Lung (tissue), 12 donors: ENCODE results near the gene PHAF1. TPM values are rescaled to one million over a fixed set of nuclear protein-coding genes. Genes with fewer than 3 reads are reported as not detected.

Source experiments
- ATAC-seq: fragments of 200-7000 bp; cut with Tn5 transposase; one replicate; pipeline ENCODE4 v1.9.1; 2020; ENCODE audit warnings: moderate number of reproducible peaks; ENCODE audit not compliant: insufficient read depth, low FRiP score
- DNase-seq, 3 donors: peaks; one replicate each; pipeline ENCODE4 v3.0.0-alpha.2; 2013 to 2017
- H3K27ac ChIP-seq, 2 donors: one replicate each; pipeline ENCODE4 v1.5.1; 2013; ENCODE audit warnings: mild to moderate bottlenecking in 2 of 2, moderate library complexity in 2 of 2, control low read depth in 1 of 2, inconsistent platforms in 1 of 2, low read depth in 1 of 2, low read length in 1 of 2
- H3K27me3 ChIP-seq, 3 donors: one replicate each; pipeline ENCODE4 v1.5.1; 2013; ENCODE audit warnings: low read length in 2 of 3; ENCODE audit not compliant: control insufficient read depth in 3 of 3, insufficient read depth in 3 of 3
- H3K36me3 ChIP-seq, 4 donors: one replicate each; pipeline ENCODE4 v1.5.1; 2013; ENCODE audit warnings: low read length in 4 of 4, mild to moderate bottlenecking in 1 of 4, moderate library complexity in 1 of 4; ENCODE audit not compliant: control insufficient read depth in 4 of 4, insufficient read depth in 4 of 4
- H3K4me1 ChIP-seq, 5 donors: one replicate each; pipeline ENCODE4 v1.5.1; 2013; ENCODE audit warnings: low read length in 5 of 5, mild to moderate bottlenecking in 2 of 5, moderate library complexity in 1 of 5; ENCODE audit not compliant: control insufficient read depth in 5 of 5, insufficient read depth in 5 of 5
- H3K4me3 ChIP-seq: one replicate; pipeline ENCODE4 v1.5.1; 2013; ENCODE audit warnings: mild to moderate bottlenecking, control low read depth, moderate library complexity
- H3K9ac ChIP-seq, 2 donors: one replicate each; pipeline ENCODE4 v1.5.1; 2013; ENCODE audit warnings: low read length in 2 of 2, control low read depth in 1 of 2; ENCODE audit not compliant: insufficient read depth in 1 of 2
- H3K9me3 ChIP-seq, 4 donors: one replicate each; pipeline ENCODE4 v1.5.1; 2013; ENCODE audit warnings: low read length in 3 of 4, mild to moderate bottlenecking in 1 of 4, moderate library complexity in 1 of 4; ENCODE audit not compliant: control insufficient read depth in 4 of 4, insufficient read depth in 3 of 4
- CTCF ChIP-seq: IDR thresholded peaks from 2 replicates; pipeline ENCODE4 v1.5.1; 2012; ENCODE audit warnings: mild to moderate bottlenecking; ENCODE audit errors: control extremely low read depth, extremely low read depth
- WGBS, 2 donors: extraction: QIAGEN DNeasy Blood & Tissue Kit; methylation state at CpG; one replicate each; pipeline ENCODE4 v1.1.7; 2013; 5-methylcytosine and 5-hydroxymethylcytosine counted together
- polyA plus RNA-seq, 2 donors: library from polyadenylated mRNA; stranded (reverse); fragments of 200-250 nt; gene quantifications; one replicate each; pipeline ENCODE4 v1.2.1, GENCODE V29; 2013
- total RNA-seq, 2 donors: library from RNA; depleted of rRNA in 1 of 2; stranded (reverse); fragments of >200 nt in 1 of 2; gene quantifications; one replicate each; pipeline ENCODE4 v1.2.1, GENCODE V29; 2014 to 2021
- donor health status: control.
- donor health status: control.
- donor health status: Bipolar disorder and iron deficiency.
- donor health status: healthy.
- donor health status: DM: yes; HTN: yes; CAD: no.

The PHAF1 gene
- total and polyA plus RNA-seq, 4 donors, result 9.1 to 36.1 (median 13.3) TPM

DNA sequence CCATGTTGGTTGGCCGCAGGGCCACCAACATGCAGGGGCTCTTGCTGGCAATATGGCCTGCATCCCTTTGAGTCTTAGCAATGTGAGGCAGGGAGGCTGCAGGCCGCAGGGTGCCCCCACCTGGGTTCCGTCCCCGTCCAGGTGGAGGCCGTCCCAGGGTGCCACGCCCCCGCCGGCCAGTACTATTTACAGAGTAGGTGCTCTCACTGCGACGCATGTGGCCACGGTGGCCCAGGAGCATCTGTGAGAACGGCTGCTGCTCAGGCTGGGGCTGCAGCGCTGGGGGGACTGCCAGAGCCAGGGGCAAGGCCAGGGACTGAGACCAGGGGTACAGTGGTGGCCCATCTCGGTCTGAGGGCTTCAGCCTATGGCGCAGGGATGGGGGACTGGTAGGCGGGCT is 70.4 kb downstream of the PHAF1 start:
- Histone ChIP-seq H3K9ac (no peak overlapping the region), H3K9me3 (no peaks in the 10 kb centered on the region), H3K27me3 (no peaks in the 10 kb centered on the region), H3K4me3 (no peak overlapping the region), H3K4me1 (peaks cover 0 to 57% (median 19%) of the 10 kb centered on the region in 5 donors), H3K36me3 (peaks cover 0 to 1% (median 0%) of the 10 kb centered on the region in 4 donors), H3K27ac (no peak overlapping the region)
- TF ChIP-seq CTCF, result no peak
- no peak for ATAC-seq
- no peak for DNase-seq
- WGBS, 2 donors, result 93 to 95% methylated on average over 16 of the region's 16 CpGs

- Histone ChIP-seq H3K4me1 (peaks cover 0 to 57% (median 14%) of the 10 kb centered on the region in 5 donors), H3K9ac (no peak overlapping the region), H3K9me3 (no peaks in the 10 kb centered on the region), H3K4me3 (no peak overlapping the region), H3K27me3 (no peaks in the 10 kb centered on the region), H3K27ac (peak overlapping the region in 1 of 2 donors; percentile 20), H3K36me3 (peaks cover 0 to 1% (median 0%) of the 10 kb centered on the region in 4 donors)
- TF ChIP-seq CTCF, result no peak
- 68 to 81% methylated on average over 2 of the region's 2 CpGs for WGBS, 2 donors
- ATAC-seq, result no peak
- peak in 1 of 3 donors; percentile 39 for DNase-seq
Measured at GRCh38 chr16:67181346-67181745, 71.6 kb downstream of the PHAF1 start.

DNA sequence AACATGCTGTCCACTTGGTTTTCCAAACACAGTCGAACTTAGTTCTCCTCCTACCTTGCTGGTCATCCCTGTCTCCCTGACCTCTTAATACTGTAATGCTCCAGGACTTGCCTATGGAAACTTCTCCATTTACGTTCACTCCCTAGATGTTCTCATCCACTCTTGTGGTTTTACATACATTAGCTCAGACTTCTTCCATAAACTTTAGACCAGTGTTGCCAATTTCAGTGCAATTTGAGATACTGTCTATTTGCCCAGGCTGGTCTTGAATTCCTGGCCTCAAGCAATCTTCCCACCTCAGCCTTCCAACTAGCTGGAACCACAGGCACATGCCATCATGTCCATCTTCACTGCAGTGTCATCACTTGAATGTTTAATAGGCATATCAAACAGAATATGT is 72.5 kb downstream of the PHAF1 start:
- DNase-seq (no peak), ATAC-seq (no peak)
- no peak for TF ChIP-seq CTCF
- Histone ChIP-seq H3K4me3 (no peak overlapping the region), H3K36me3 (no peaks in the 10 kb centered on the region), H3K27ac (no peak overlapping the region), H3K4me1 (peaks cover 0 to 48% (median 12%) of the 10 kb centered on the region in 5 donors), H3K9ac (no peak overlapping the region), H3K9me3 (no peaks in the 10 kb centered on the region), H3K27me3 (no peaks in the 10 kb centered on the region)
- 71 to 82% methylated on average over 2 of the region's 2 CpGs for WGBS, 2 donors

- Histone ChIP-seq H3K9me3 (no peaks in the 10 kb centered on the region), H3K4me3 (no peak overlapping the region), H3K9ac (peak overlapping the region in 1 of 2 donors; percentile 59), H3K4me1 (peaks cover 0 to 41% (median 12%) of the 10 kb centered on the region in 5 donors), H3K36me3 (no peaks in the 10 kb centered on the region), H3K27me3 (no peaks in the 10 kb centered on the region), H3K27ac (peak overlapping the region in 1 of 2 donors; percentile 61)
- ATAC-seq, result no peak
- no peak for TF ChIP-seq CTCF
- DNase-seq, result no peak
- 4 to 5% methylated on average over 11 of the region's 11 CpGs for WGBS, 2 donors
Measured at GRCh38 chr16:67183284-67183626, 73.5 kb downstream of the PHAF1 start.
